HG02623 (cell line): Measurements from ENCODE around the gene FNBP1L.
"Not testable (repeated sequence)": the region's sequence is repeated elsewhere in the genome, so short reads cannot be mapped to it uniquely, and the experiment has no call there.

Experiments used
- ATAC-seq: cut with Tn5 transposase; IDR thresholded peaks from one replicate; pipeline ENCODE4 v1.9.1; 2021; ENCODE audit warnings: moderate library complexity; ENCODE audit not compliant: unreplicated experiment

FNBP1L gene

DNA sequence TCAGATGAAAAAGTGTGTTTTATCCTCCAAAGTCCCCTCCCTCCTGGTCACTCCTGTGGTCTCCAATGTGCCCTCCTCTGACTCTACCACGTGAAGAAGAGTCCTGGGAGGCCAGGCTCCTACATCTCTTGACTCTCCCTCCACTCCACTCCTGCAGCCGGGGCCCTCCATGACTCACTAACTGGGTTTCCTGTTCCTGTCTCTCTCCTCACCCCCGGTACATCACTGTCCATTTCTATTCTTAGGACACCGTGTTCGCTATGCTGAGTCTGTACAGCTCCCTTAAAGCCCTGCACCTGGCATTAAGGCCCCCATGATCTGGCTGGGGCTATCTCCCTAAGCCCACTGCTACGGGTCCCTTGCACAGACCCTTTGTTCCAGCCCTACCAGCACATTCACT lies 140.3 kb downstream of the FNBP1L start:
- ATAC-seq = no peak

GRCh38 chr1:93588955-93589354 lies 141.0 kb downstream of the FNBP1L start:
- ATAC-seq = no peak

DNA sequence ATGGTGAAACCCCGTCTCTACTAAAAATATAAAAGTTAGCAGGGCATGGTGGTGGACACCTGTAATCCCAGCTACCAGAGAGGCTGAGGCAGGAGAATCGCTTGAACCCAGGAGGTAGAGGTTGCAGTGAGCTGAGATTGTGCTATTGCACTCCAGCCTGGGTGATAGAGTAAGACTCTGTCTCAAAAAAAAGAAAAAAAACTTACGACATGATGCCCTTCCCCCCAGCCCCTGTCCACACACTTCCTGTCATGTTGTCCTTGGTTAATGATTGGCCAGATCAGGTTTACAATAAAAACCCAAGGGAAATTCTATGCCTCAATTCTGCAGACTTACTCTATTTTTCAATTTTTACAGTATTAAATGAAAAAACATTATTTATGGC lies 143.4 kb downstream of the FNBP1L start:
- ATAC-seq = not testable (repeated sequence)

DNA sequence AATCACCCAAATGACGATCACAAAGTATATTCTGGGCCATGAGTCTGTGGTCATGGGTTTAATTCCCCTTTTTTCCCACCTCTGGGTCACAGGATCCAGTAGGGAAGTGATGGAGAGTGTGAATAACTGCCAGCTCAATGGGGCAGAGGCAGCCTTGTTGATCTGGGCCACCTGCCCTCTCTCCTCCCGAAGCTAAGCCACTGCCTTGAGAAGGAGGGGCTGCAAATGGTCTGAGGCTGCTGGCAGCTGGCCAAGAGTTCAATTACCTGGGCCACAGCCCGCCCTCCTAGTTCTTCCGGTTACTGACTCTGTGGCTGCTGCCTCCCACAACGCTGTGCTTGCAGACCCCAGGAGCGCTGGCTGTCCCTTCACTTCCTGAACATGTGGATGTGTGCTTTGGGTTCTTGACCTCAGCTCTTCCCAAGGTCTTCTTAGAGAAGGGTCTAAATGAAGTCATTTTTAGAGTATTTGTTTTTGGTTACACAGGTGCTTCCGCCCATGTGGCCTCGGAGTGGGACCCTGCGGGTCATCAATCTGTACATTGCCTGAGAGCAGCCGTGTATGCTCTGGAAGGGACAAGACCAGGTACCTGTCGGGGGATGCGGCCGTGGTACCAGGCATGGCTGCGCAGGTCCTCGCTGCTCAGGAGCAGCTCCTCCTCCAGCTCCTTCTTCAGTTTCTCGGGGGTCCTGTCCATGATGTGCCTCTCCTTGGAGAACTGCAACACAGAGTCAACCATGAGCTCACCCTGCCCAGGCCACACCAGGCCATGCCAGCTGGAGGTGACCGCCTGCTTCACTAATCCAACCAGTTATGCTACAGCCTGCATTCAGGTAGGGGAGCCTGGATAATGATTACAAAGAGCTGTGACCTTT lies 144.0 kb downstream of the FNBP1L start:
- peak; percentile 79 for ATAC-seq

- ATAC-seq = no peak
These were observed 144.6 kb downstream of the FNBP1L start for GRCh38 chr1:93592551-93592949.

- no peak for ATAC-seq
These were observed 146.1 kb downstream of the FNBP1L start for GRCh38 chr1:93593854-93594602.

GRCh38 chr1:93594603-93594880 lies 146.6 kb downstream of the FNBP1L start:
- ATAC-seq = no peak

- no peak for ATAC-seq
These were observed 147.3 kb downstream of the FNBP1L start for GRCh38 chr1:93595266-93595665.

DNA sequence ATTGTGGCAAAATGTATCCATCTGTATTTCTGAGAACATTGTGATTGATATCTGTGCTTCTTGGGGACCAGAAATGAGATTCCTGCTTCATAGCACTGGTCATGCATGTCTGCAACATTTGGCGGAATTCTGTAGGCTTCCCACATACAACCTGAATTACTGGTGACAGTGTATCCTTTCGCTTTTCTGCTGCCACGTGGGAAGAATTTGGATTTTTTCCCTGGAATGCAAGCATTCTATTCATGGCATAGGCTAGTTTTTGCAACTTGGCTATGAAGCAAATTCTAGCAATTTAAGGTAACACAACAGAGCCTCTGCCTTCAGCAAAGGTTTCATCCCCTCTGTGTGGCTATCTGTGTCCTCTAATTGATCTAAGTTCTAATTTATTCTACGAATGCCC lies 147.8 kb downstream of the FNBP1L start:
- ATAC-seq = no peak

GRCh38 chr1:93596329-93597089 lies 148.6 kb downstream of the FNBP1L start:
- no peak for ATAC-seq

DNA sequence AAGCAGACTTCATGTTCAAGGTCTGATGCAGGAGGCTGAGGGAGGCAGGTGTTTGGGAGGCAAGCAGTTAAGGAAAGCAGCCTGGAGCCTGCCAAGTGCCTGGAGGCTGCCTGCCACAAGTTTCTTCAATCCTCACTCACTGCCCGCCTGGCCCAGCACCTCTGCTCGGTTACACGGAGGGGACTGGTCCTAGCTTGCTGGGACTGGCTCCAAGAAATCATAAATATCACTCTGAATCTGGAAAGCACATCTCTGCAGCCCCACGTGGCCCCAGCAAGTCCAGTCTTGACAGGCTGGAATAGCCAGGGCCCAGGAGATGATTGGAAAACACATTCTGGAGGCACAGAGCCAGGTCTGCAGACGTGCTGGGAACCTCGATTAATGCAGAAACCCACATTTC lies 149.8 kb downstream of the FNBP1L start:
- ATAC-seq = no peak

DNA sequence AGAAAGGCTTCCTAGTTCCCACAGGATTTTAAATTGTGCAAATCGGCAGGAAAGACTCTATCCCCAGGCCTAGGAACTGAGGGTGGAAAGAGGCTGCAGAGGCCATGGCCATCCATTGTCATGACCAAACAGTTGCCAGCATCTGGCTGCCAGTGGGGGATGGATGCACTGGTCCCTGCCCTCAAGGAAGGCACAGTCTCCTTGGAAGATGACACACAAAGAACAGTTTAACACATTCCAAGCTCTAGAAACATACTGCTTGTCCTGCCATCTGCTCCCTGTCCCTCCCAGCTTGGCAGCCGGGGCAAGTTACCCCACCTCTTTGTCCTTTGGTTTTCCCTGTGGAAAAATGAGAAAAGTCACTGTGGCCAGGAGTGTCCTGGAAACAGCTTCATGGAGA lies 150.5 kb downstream of the FNBP1L start:
- ATAC-seq = no peak

- no peak for ATAC-seq
These were observed 151.0 kb downstream of the FNBP1L start for GRCh38 chr1:93598861-93599439.

- no peak for ATAC-seq
These were observed 151.6 kb downstream of the FNBP1L start for GRCh38 chr1:93599479-93599878.

GRCh38 chr1:93600663-93601062 lies 152.7 kb downstream of the FNBP1L start:
- ATAC-seq = no peak

GRCh38 chr1:93601686-93602085 lies 153.8 kb downstream of the FNBP1L start:
- ATAC-seq = no peak

DNA sequence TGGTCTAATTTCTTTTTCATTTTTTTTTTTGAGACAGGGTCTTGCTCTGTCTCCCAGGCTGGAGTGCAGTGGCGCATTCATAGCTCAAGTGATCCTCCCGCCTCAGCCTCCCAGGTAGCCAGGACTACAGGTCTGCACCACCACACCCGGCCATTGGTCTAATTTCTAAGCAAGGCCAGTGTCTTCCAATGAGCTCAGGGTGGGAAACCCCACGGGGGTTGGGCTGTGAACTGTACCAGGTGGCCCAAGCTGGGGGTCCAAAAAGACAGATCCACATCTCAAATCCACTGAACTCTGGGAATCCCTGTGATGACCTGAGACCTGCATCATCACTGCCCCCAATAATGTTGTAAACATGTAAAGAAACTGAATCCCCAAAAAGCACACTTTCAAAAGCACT lies 154.2 kb downstream of the FNBP1L start:
- no peak for ATAC-seq

DNA sequence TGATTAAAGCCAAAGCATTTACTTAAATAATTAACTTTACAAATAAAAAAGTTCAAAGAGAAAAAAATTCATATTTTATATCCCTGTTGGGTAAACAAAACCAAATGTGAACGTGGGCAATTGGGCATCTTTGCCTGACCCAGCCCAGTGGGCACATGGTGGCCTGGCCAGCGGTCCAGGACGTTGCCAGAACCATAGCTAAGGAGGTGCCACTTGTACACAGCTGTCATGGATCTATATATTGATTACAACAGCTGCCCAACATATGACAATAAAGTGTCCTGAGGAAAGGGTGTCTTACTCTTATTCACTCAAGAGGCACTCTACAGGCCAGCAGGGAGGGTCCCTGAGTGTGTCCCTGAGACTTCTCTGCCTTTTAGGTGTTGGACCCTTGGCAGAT lies 155.2 kb downstream of the FNBP1L start:
- ATAC-seq = no peak

DNA sequence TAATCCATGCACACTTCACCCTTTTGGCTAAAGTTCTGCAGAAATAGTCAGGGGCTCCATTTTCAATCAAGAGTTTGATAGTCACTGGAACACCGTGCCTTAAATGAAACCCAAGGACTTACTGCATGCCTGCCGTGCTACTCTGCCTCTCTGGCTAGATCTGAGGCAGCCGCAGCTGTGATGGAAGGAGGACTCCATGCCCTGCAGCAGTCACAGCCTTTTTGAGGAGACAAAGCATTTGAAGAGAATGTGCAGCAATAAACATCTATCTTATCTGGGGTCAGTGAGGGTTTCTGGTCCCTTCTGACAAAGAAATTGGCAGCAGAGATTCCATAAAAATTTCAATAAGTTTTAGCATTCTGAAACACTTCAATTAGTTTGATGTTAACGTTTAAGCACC lies 155.7 kb downstream of the FNBP1L start:
- ATAC-seq = no peak
